ENCODE measurements around the gene DDX46. TPM values are rescaled to one million over a fixed set of nuclear protein-coding genes. Genes with fewer than 3 reads are reported as not detected.

DDX46 gene
- total RNA-seq, 3 donors from 2014 or later (not counting 1 experiment from before 2014, with no cell fraction given): 61.4 to 74.8 (median 67.2) TPM

- Histone ChIP-seq H3K4me3 (ENCODE audit: low read length) (peak within 1 kb of the TSS; percentile 93), H3K27me3 (ENCODE audit: control insufficient read depth, insufficient read depth, low read length) (no peaks in the 10 kb centered on the region), H3K27ac (ENCODE audit: low read length) (peak within 1 kb of the TSS; percentile 89), H3K4me1 (ENCODE audit: control insufficient read depth, insufficient read depth, low read length) (peaks cover 18% of the 10 kb centered on the region), H3K9me3 (ENCODE audit: control insufficient read depth, insufficient read depth, low read length) (no peaks in the 10 kb centered on the region), H3K36me3 (ENCODE audit: control insufficient read depth, insufficient read depth, low read length) (peaks cover 3% of the 10 kb centered on the region)
- peak; percentile 97 to 99 for DNase-seq
- no peaks in the 10 kb centered on the region for H3K27me3 Mint-ChIP-seq (ENCODE audit: low read depth in 2 of 2)
- H3K27ac Mint-ChIP-seq: peak within 1 kb of the TSS; percentile 96 to 97
- peak; percentile 96 to 100 (median 97) for ATAC-seq
- H3K4me3 Mint-ChIP-seq: peak within 1 kb of the TSS; percentile 98
- no peaks in the 10 kb centered on the region for H3K9me3 Mint-ChIP-seq
- under 1% methylated on average over 66 of the region's 66 CpGs for WGBS (ENCODE audit: insufficient coverage)
- no peaks in the 10 kb centered on the region for H3K36me3 Mint-ChIP-seq
- TF ChIP-seq, protein P1, sequence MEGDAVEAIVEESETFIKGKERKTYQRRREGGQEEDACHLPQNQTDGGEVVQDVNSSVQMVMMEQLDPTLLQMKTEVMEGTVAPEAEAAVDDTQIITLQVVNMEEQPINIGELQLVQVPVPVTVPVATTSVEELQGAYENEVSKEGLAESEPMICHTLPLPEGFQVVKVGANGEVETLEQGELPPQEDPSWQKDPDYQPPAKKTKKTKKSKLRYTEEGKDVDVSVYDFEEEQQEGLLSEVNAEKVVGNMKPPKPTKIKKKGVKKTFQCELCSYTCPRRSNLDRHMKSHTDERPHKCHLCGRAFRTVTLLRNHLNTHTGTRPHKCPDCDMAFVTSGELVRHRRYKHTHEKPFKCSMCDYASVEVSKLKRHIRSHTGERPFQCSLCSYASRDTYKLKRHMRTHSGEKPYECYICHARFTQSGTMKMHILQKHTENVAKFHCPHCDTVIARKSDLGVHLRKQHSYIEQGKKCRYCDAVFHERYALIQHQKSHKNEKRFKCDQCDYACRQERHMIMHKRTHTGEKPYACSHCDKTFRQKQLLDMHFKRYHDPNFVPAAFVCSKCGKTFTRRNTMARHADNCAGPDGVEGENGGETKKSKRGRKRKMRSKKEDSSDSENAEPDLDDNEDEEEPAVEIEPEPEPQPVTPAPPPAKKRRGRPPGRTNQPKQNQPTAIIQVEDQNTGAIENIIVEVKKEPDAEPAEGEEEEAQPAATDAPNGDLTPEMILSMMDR (IDR thresholded peaks at IDR 0.05): peak; percentile 75
- intact Hi-C loops (cut with micrococcal nuclease): loop anchor here (1.0 to 2.0 kb wide), 5 partner anchors 20 to 368 kb away; partner anchors contain the start of genes C5orf24, DDX46, PCBD2 and TXNDC15
- H3K4me1 Mint-ChIP-seq: peaks cover 16 to 27% of the 10 kb centered on the region in 2 donors
Observed at GRCh38 chr5:134738133-134738962, 20.2 kb upstream of the DDX46 start, which contains the start of gene CAMLG. Gene CAMLG, plus strand, starts transcription at chr5:134738548. Its CDS starts 73 bp downstream, at chr5:134738621.

- Histone ChIP-seq H3K36me3 (ENCODE audit: control insufficient read depth, insufficient read depth, low read length) (peaks cover 6% of the 10 kb centered on the region), H3K27ac (ENCODE audit: low read length) (peak overlapping the region; percentile 89), H3K9me3 (ENCODE audit: control insufficient read depth, insufficient read depth, low read length) (no peaks in the 10 kb centered on the region), H3K27me3 (ENCODE audit: control insufficient read depth, insufficient read depth, low read length) (no peaks in the 10 kb centered on the region), H3K4me3 (ENCODE audit: low read length) (peak overlapping the region; percentile 93), H3K4me1 (ENCODE audit: control insufficient read depth, insufficient read depth, low read length) (peaks cover 18% of the 10 kb centered on the region)
- TF ChIP-seq, protein P1 (IDR thresholded peaks at IDR 0.05): no peak
- Mint-ChIP-seq H3K4me1 (peaks cover 16 to 27% of the 10 kb centered on the region in 2 donors), H3K27me3 (ENCODE audit: low read depth in 2 of 2) (no peaks in the 10 kb centered on the region), H3K27ac (peak overlapping the region; percentile 96 to 97), H3K9me3 (no peaks in the 10 kb centered on the region), H3K4me3 (peak overlapping the region; percentile 98), H3K36me3 (no peaks in the 10 kb centered on the region)
- intact Hi-C loops (cut with micrococcal nuclease): loop anchor here (1.0 to 2.0 kb wide), 5 partner anchors 19 to 368 kb away; partner anchors contain the start of genes C5orf24, DDX46, PCBD2 and TXNDC15
- WGBS (ENCODE audit: insufficient coverage): 2% methylated on average over 19 of the region's 21 CpGs
- DNase-seq (peak in 1 of 2 donors; percentile 62), ATAC-seq (no peak)
Observed at GRCh38 chr5:134738963-134739661, 19.5 kb upstream of the DDX46 start.

GRCh38 chr5:134741052-134741451 is 17.5 kb upstream of the DDX46 start:
- no peak overlapping the region for H3K27ac Mint-ChIP-seq
- TF ChIP-seq, protein P1 (IDR thresholded peaks at IDR 0.05): no peak
- WGBS (ENCODE audit: insufficient coverage): 91% methylated on average over 11 of the region's 11 CpGs
- Histone ChIP-seq H3K36me3 (ENCODE audit: control insufficient read depth, insufficient read depth, low read length) (peaks cover 7% of the 10 kb centered on the region), H3K27me3 (ENCODE audit: control insufficient read depth, insufficient read depth, low read length) (no peaks in the 10 kb centered on the region), H3K9me3 (ENCODE audit: control insufficient read depth, insufficient read depth, low read length) (no peaks in the 10 kb centered on the region), H3K4me3 (ENCODE audit: low read length) (no peak overlapping the region), H3K27ac (ENCODE audit: low read length) (no peak overlapping the region), H3K4me1 (ENCODE audit: control insufficient read depth, insufficient read depth, low read length) (peaks cover 18% of the 10 kb centered on the region)
- no peaks in the 10 kb centered on the region for H3K27me3 Mint-ChIP-seq (ENCODE audit: low read depth in 2 of 2)
- no peak for ATAC-seq
- H3K4me3 Mint-ChIP-seq: no peak overlapping the region
- H3K4me1 Mint-ChIP-seq: peaks cover 16 to 27% of the 10 kb centered on the region in 2 donors
- intact Hi-C loops (cut with micrococcal nuclease): no loop called here
- H3K9me3 Mint-ChIP-seq: no peaks in the 10 kb centered on the region
- no peaks in the 10 kb centered on the region for H3K36me3 Mint-ChIP-seq
- DNase-seq: no peak
